Lower leg skin (tissue), 3 donors: ENCODE measurements around the gene ATXN7L3.

Source experiments
- CTCF ChIP-seq, 3 donors: fragments of 450-650 bp; IDR thresholded peaks; one replicate each; pipeline ENCODE4 v1.5.1; 2016; ENCODE audit warnings: antibody characterized with exemption in 3 of 3, mild to moderate bottlenecking in 3 of 3, moderate library complexity in 2 of 3
- POLR2A ChIP-seq, 2 donors: fragments of 450-650 bp; IDR thresholded peaks; one replicate each; pipeline ENCODE4 v1.6.1; 2016 to 2017; ENCODE audit warnings: antibody characterized with exemption in 2 of 2, mild to moderate bottlenecking in 1 of 2, moderate library complexity in 1 of 2

GRCh38 chr17:44164476-44164875 lies 35.2 kb downstream of the ATXN7L3 start:
- TF ChIP-seq CTCF (IDR thresholded peaks at IDR 0.05) (no peak), POLR2A (IDR thresholded peaks at IDR 0.05) (no peak)
